Activated CD8-positive, alpha-beta memory T cell treated with anti-CD3 and anti-CD28 coated beads, Interleukin-2, amount 50 U/mL, for 1 hour (primary cell): ENCODE results near the gene RECK.
A peak's percentile ranks its signal among the peaks of the same experiment; 100 is the strongest.
"Not testable (repeated sequence)": the region's sequence is repeated elsewhere in the genome, so short reads cannot be mapped to it uniquely, and the experiment has no call there.

Source experiments
- DNase-seq: peaks from one replicate; pipeline ENCODE4 v3.0.0-alpha.2; 2020; ENCODE audit errors: extremely low read depth

The RECK gene

GRCh38 chr9:36064448-36065037 is 27.8 kb downstream of the RECK start:
- DNase-seq: no peak

DNA sequence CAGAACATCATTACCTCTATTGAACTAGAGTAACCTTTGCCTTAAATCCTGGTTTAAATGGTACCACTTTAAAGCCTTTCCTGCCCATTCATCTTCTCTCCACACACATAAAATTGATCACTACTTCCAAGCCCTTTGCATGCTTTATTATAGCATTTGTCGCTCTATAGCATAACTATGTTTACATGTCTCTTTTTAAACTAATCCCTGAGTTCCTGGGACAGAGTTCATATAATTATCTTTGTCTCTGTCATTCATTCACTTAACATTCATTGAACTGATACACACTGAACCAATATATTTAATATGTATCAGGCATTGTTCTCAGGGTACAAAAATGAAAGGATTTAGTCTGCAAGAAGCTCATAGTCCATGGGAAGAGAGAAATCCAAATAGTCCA is 37.3 kb downstream of the RECK start:
- no peak for DNase-seq

GRCh38 chr9:36074870-36075532 is 38.3 kb downstream of the RECK start:
- DNase-seq: no peak

DNA sequence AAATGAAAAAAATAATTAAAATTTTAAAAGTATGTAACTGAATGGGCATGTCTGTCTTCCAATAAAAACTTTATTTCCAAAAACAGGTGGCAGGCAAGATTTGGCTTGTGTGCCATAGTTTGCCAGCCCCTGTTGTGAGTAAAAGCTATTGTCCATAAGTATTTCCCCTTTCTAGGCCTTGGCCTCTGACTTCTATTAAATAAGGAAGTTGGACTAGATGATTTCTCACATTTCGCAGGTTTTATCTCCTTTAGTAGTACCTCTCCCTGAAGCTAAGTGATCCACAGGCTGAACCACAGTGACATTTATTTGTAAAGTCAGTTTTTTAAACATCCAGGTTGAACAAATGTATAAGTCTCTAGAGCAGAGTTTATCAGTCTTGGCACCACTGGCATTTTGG is 41.3 kb downstream of the RECK start:
- no peak for DNase-seq

- no peak for DNase-seq
Measured at GRCh38 chr9:36080519-36080918, 43.8 kb downstream of the RECK start.

- no peak for DNase-seq
Measured at GRCh38 chr9:36082931-36083330, 46.2 kb downstream of the RECK start.

DNA sequence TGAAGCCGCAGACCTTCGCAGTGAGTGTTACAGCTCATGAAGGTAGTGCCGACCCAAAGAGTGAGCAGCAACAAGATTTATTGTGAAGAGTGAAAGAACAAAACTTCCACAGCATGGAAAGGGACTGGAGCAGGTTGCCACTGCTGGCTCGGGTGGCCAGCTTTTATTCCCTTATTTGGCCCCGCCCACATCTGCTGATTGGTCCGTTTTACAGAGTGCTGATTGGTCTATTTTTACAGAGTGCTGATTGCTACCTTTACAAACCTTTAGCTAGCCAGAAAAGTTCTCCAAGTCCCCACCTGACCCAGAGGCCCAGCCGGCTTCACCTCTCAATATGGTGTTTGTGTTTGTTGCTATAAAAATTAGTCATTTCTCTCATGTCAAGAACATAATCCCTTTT is 49.7 kb downstream of the RECK start:
- DNase-seq: no peak

- not testable (repeated sequence) for DNase-seq
Measured at GRCh38 chr9:36087054-36087453, 50.3 kb downstream of the RECK start.

DNA sequence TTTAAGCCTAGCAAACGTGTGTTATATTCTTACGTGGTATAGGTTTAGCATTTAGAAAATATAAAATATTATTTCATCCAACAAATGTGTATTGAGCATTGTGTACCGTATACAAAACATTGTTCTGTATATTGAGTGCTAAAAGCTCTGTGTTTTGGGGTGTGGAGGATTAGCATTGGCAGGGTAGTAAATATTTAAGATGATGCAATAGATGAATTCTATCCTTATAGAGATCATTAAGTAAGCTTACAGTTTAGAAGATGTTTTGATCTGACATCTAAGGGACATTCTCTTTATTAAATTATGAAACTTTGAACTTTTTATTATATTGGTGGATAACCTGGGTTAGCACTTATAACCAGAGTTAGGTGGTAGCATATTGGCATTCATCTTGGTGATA is 51.3 kb downstream of the RECK start:
- DNase-seq: no peak

GRCh38 chr9:36091026-36091953 is 54.6 kb downstream of the RECK start:
- DNase-seq: no peak

DNA sequence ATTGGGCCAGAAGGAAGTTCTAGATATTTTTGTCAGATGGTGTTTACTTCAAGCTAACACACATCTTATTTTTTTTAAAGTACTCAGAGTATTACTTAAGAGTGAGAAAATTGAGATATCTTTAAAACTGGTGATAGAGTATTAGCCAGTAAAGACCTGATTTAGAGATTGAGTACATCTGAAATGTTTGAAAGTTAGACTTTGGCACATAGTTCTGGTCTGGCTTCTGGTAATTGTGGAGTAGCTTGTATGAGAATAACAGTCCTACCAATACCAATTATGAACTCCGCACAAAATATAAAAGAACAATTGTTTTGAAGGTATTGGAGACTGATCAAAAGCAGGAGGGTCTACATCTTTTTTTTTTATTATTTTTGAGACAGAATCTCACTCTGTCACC is 55.3 kb downstream of the RECK start:
- DNase-seq: no peak

DNA sequence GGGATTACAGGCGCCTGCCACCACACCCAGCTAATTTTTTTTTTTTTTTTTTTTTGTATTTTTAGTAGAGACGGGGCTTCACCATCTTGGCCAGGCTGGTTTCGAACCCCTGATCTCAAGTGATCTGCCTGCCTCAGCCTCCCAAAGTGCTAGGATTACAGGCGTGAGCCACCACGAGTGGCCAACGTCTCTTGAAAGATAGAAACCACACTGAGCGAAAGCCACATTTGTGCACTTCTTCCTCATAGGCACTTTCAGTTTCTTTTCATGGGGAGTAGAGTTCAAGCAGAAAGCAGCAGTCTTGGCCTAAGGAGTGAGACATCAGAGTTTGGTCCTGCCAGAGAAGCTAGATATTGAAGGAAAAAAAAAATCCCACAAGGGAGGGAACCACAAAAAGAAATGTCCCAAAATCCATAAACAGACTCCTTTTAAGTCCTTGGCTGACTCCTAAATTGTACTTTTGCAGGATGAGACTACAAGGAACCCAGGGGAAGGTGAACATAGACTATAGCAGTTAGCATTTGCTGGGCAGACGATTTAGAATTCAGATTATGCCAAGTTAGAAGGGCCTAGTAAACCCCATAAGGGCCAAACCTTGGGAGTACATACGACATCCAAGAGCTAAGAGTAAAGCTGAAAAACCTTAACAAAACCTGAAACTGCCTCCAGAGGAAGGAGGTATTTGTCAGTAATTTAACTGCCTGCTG is 55.9 kb downstream of the RECK start:
- DNase-seq: no peak

- no peak for DNase-seq
Measured at GRCh38 chr9:36093384-36093783, 56.7 kb downstream of the RECK start.

GRCh38 chr9:36099718-36100117 is 63.0 kb downstream of the RECK start:
- no peak for DNase-seq

DNA sequence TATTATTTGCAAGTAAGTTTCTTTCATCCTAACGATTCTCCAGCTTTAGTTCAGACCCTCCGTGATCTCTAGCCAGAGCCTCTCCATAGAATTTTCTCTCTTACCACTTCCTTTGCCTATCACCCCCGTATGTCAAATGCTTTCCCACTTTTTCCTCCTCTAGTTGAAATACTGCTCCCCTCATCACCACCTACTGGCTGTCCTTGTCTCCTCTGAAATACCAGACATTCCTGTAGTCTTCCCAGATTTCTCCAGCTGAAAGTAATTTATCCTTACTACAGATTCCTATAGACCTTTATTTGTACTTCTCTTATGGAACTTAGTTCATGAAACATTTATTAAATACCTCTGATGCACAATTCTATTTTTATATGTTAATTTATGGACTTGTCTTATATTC is 63.8 kb downstream of the RECK start:
- no peak for DNase-seq

DNA sequence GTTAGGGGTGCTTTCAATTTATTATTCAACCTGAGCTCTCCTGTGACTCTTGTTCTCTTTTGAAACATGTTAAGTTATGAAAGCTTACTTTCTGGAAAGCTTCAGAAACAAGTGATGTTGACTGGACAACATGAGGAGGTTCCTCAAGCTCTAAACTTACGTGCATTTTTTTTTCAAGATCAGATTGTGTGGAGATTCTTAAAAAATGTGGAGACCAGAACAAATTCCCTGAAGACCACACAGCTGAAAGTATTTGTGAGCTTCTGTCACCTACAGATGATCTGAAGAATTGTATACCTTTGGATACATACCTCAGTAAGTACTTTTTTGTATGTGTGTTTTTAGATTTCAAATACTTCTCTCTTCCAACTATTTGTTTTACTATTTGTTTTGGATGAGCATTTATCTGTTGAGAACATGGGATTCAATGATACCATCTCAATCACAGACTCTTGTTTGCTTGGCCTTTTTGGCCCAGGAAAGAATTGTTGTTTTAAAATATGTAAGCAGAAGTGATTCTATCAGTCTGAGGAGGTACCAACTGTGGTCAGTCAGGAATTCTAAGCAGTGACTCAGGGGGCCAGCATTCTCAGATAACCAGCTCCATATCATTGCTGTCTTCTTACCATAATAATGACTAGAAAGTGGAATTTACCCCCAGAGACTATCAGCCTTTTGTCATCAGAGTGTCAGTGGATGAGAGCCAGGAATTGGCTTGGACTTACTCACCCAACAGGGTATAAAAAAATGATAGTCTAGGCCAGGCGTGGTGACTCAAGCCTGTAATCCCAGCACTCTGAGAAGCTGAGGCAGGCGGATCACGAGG is 65.4 kb downstream of the RECK start:
- DNase-seq: no peak

GRCh38 chr9:36102742-36103495 is 66.2 kb downstream of the RECK start:
- peak; percentile 75 for DNase-seq

DNA sequence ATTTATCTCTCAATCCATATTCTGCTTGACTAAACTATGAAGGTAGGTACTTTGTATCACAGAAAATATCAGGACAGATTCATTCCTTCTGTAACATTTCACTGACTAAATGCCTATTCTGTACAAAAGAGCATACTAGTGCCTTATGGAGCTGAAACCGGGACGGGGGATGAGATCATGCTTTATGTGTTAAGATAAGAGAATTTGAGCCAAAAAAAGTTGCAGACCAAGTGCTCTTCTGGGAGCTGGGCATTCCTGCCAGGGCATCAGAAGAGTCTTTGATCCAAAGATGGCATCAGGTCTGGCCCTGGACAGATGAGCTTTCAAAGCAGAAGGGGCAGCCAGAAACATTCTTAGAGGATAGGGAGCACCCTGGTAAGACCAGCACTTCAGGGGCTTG is 72.4 kb downstream of the RECK start:
- DNase-seq: no peak

DNA sequence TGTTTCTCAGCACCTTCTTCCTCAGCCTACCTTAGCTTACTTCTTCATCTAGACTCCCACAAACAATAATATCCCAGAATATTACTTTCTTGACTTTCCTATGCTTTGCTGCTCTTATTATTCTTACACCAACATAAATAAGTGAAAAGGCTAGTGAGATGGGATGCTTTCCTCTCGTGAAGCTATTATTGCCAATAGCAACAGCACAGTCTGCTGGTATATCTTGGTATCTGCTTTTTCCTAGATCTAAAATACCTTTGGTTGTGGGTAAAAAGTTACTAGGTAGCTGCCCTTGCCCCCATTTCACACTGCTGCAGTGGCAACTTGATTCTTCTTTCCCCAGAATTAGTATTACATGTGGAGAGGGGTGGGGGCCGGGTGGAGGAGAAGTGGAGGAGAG is 73.7 kb downstream of the RECK start:
- DNase-seq: no peak

- DNase-seq: no peak
Measured at GRCh38 chr9:36112516-36112915, 75.8 kb downstream of the RECK start.

DNA sequence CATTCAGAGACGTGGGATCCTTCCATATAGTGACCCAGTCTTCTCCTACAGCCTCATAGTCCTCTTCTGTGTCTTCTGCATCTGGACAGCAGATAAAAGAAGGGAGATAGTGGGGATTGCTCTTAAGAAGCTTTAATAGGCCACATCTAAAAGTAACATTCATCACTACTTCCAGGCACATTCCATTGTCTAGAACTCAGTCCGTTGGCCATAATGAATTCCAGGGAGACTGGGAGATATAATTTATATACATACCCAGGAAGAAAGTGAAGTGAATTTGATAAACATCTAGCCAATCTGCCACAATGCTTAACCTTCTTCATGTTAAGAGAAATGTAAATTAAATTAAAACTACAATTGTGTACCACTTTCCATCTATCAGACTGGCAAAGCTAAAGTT is 77.3 kb downstream of the RECK start:
- no peak for DNase-seq
